VCaP (cell line): ENCODE measurements around the gene ARHGEF9.
"Not testable (repeated sequence)": the region's sequence is repeated elsewhere in the genome, so short reads cannot be mapped to it uniquely, and the experiment has no call there.

Experiments used
- H3K27ac ChIP-seq: fragments of 450-650 bp; 2 replicates; pipeline ENCODE4 v1.5.1; 2017
- TF ChIP-seq, protein P1 (sequence below): fragments of 450-650 bp; conservative IDR thresholded peaks from 2 replicates; pipeline ENCODE4 v1.5.1; 2017; ENCODE audit warnings: mild to moderate bottlenecking, moderate library complexity

The ARHGEF9 gene

DNA sequence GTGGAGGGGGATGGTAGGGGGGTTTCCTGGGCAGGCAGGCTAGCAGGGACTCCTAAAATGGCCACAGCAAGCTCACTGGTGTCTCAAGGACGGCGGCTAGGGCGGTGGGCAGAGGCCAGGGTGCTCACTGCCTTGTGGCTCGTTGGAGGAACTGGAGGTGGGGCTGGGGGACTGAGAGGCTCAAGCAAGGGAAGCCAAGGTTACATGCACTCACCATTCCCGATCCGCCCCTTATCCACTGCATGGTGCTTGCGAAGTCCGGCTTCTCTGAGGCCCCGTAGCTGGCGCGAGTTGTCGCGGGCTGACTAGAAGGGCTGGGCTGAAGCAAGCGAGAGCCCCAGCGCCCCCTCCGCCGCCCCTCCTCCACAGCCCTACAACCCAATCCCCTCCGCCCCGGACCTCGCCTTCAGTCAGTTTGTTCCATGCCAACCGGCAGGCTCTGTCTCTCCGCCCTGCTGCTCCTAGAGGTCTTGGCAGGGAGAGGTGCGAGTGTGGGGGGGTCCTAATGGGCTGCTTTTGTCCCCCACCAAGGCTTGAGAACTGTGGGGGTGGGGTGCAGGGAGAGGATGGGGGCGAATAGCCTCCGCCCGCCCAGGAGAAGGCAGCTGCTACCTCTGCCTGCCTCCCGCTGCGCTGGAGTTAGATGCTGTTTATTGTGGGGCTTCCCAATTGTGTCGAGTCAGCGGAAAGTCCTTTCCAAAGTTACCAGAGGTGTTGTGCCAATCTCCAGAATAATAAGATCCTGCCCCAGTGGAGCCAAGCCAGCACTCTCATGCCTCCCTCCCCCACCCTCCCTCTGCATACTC is at the start of gene ARHGEF9:
ARHGEF9 (minus strand) TSS at position 313 of the 806 bp plus-strand sequence; CDS start at position 244, 69 bp downstream.
- H3K27ac ChIP-seq: no peak within 1 kb of the TSS

DNA sequence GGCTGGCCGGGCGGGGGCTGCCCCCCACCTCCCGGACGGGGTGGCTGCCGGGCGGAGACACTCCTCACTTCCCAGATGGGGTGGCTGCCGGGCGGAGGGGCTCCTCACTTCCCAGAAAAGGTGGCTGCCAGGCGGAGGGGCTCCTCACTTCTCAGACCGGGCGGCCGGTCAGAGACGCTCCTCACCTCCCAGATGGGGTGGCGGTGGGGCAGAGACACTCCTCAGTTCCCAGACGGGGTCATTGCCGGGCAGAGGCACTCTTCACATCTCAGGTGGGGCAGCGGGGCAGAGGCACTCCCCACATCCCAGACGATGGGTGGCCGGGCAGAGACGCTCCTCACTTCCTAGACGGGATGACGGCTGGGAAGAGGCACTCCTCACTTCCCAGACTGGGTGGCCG is 40.4 kb upstream of the ARHGEF9 start:
- H3K27ac ChIP-seq: not testable (repeated sequence)

More for the DNA sequence above, at the start of gene ARHGEF9:
- TF ChIP-seq, protein P1, sequence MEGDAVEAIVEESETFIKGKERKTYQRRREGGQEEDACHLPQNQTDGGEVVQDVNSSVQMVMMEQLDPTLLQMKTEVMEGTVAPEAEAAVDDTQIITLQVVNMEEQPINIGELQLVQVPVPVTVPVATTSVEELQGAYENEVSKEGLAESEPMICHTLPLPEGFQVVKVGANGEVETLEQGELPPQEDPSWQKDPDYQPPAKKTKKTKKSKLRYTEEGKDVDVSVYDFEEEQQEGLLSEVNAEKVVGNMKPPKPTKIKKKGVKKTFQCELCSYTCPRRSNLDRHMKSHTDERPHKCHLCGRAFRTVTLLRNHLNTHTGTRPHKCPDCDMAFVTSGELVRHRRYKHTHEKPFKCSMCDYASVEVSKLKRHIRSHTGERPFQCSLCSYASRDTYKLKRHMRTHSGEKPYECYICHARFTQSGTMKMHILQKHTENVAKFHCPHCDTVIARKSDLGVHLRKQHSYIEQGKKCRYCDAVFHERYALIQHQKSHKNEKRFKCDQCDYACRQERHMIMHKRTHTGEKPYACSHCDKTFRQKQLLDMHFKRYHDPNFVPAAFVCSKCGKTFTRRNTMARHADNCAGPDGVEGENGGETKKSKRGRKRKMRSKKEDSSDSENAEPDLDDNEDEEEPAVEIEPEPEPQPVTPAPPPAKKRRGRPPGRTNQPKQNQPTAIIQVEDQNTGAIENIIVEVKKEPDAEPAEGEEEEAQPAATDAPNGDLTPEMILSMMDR: no peak

DNA sequence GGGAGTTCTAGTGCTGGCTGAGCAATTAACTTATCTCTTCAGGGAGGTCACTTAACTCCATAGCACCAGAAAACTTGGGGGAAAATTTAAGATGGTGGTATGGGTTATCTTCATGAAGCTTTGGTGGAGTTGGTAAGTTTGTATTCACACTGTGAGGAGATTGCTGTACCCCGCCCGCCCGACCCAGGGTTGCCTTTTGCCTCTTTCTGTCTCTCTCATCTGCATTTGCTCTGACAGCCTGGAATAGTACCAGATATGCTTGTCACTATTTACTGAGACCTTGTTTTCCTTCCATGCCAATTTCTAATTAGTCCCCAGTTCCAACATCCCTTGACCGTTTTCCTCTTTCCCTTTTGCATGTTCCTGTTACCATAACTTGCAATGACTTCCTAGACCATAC is 33.1 kb upstream of the ARHGEF9 start:
- H3K27ac ChIP-seq: no peak overlapping the region
- TF ChIP-seq, protein P1: no peak

DNA sequence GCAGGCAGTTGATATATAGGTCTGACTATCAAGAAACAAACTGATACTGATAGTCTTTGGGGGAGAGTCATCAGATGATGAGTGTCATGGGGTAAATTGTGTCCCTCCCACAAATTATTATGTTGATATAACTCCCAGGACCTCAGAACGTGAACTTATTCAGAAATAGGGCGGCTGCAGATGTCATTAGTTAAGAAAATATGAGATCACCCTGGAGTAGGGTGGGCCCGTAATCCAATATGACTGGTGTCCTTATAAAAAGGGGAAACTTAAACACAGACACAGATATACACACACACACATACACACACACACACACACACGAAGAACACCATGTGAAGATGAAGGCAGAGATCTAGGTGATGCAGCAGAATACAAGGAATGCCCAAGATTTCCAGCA is 32.7 kb upstream of the ARHGEF9 start:
- TF ChIP-seq, protein P1: no peak
- no peak overlapping the region for H3K27ac ChIP-seq

DNA sequence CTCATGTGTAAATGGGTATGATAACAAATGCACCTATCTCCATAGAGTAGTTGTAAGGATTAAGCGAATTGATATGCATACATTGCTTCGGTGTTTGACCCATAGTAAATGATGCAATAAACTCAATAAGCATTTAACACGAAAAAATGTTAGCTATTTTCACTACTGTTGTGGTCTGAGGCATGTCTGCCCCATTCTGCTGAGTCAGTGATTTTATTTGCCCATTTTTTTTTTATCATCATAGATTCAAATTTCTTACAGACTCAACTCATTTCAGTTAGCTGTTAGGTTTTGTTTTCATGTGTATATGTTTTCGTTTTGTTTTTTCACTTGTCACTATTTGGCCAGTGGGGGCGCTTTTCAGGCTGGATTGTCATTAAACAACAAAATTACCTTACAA is 27.8 kb upstream of the ARHGEF9 start:
- TF ChIP-seq, protein P1: no peak
- H3K27ac ChIP-seq: no peak overlapping the region

DNA sequence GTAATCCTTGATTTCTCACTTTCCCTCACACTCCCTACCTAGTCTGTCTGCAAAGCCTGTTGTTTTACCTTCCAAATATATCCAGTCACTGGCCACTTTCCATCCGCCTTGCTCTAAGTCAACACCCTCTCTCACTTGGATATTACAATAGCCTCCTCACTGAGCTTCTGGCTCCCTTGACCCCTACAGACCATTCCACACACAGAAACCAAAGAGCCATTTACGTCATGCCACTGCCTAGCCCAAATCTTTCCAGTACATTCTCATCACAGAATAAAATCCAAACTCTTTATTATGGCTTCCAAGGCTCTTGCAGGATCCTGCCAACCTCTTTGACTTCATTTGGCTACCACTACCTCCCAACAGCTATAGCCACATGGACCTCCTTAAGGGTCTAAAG is 25.7 kb upstream of the ARHGEF9 start:
- TF ChIP-seq, protein P1: no peak
- H3K27ac ChIP-seq: no peak overlapping the region

DNA sequence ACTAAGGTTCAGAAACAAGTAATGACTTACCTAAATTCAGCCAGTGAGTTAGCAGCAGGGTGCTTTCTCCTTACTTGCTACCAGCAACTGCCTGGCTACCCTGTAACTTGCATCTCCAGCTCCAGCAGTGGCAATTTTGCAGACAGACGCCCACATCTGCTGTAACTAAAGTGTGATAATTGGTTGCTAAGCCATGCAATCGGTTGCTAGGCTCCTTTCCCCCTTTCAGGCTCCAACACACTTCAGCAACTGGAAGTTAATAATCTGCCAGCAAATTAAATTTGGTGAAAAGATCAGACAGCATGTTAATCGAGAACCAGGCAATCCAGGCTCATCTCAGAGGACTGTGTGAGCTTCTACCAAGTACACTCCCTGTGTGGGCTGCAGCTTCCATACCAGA is 24.2 kb upstream of the ARHGEF9 start:
- no peak overlapping the region for H3K27ac ChIP-seq
- TF ChIP-seq, protein P1: no peak

DNA sequence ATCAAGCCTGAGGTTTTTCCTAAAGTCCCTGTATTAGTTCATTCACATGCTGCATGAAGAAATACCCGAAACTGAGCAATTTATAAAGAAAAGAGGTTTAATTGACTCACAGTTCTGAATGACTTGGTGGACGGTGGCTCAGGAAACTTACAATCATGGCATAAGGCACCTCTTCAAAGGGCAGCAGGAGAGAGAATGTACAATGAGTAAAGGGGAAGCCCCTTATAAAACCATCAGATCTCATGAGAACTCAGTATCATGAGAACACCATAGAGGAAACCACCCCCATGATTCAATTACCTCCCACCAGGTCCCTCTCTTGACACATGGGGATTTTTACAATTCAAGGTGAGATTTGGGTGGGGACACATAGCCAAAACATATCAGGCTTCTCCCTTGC is 10.4 kb upstream of the ARHGEF9 start:
- not testable (repeated sequence) for H3K27ac ChIP-seq
